GM12875 (cell line): ENCODE data around the gene FAM78A.

Experiments
- H3K4me3 ChIP-seq: one replicate; pipeline ENCODE4 v1.5.1; 2011; ENCODE audit warnings: low read depth, low read length, control low read depth
- CTCF ChIP-seq: IDR thresholded peaks from 2 replicates; pipeline ENCODE4 v1.5.1; 2011; ENCODE audit warnings: low read depth, mild to moderate bottlenecking, control low read depth, inconsistent platforms, low read length, moderate library complexity, borderline replicate concordance; ENCODE audit not compliant: insufficient read depth

FAM78A gene

GRCh38 chr9:131299961-131300347, 23.6 kb upstream of the FAM78A start:
- no peak overlapping the region for H3K4me3 ChIP-seq
- no peak for TF ChIP-seq CTCF

GRCh38 chr9:131299346-131299960, 23.1 kb upstream of the FAM78A start:
- no peak overlapping the region for H3K4me3 ChIP-seq
- no peak for TF ChIP-seq CTCF

GRCh38 chr9:131298816-131299215, 22.5 kb upstream of the FAM78A start:
- no peak for TF ChIP-seq CTCF

GRCh38 chr9:131298341-131298740, 22.0 kb upstream of the FAM78A start:
- H3K4me3 ChIP-seq = no peak overlapping the region
- TF ChIP-seq CTCF = no peak

More at GRCh38 chr9:131298816-131299215, 22.5 kb upstream of the FAM78A start:
- no peak overlapping the region for H3K4me3 ChIP-seq

GRCh38 chr9:131297903-131298302, 21.6 kb upstream of the FAM78A start:
- no peak for TF ChIP-seq CTCF
- no peak overlapping the region for H3K4me3 ChIP-seq

GRCh38 chr9:131296906-131297500, 20.7 kb upstream of the FAM78A start:
- no peak for TF ChIP-seq CTCF
- no peak overlapping the region for H3K4me3 ChIP-seq

GRCh38 chr9:131296460-131296859, 20.1 kb upstream of the FAM78A start:
- TF ChIP-seq CTCF = no peak
- no peak overlapping the region for H3K4me3 ChIP-seq
